GM19328 (cell line): Measurements from ENCODE around the gene KCNQ1.

Source experiments
- ATAC-seq: cut with Tn5 transposase; IDR thresholded peaks from one replicate; pipeline ENCODE4 v1.9.1; 2021; ENCODE audit warnings: mild to moderate bottlenecking, moderate library complexity; ENCODE audit not compliant: unreplicated experiment

The KCNQ1 gene

GRCh38 chr11:2521733-2522630 lies 77.2 kb downstream of the KCNQ1 start:
- ATAC-seq: no peak

- ATAC-seq: no peak
Measured at GRCh38 chr11:2522631-2523255, 77.9 kb downstream of the KCNQ1 start.

- ATAC-seq: no peak
Measured at GRCh38 chr11:2523821-2524391, 79.1 kb downstream of the KCNQ1 start.

- no peak for ATAC-seq
Measured at GRCh38 chr11:2524446-2525165, 79.8 kb downstream of the KCNQ1 start.

GRCh38 chr11:2525166-2525861 lies 80.5 kb downstream of the KCNQ1 start:
- ATAC-seq: no peak

- no peak for ATAC-seq
Measured at GRCh38 chr11:2525941-2526807, 81.4 kb downstream of the KCNQ1 start.

- ATAC-seq: no peak
Measured at GRCh38 chr11:2526808-2527381, 82.1 kb downstream of the KCNQ1 start.

- ATAC-seq: no peak
Measured at GRCh38 chr11:2527621-2528291, 82.9 kb downstream of the KCNQ1 start.

- ATAC-seq: no peak
Measured at GRCh38 chr11:2528301-2529050, 83.7 kb downstream of the KCNQ1 start.

GRCh38 chr11:2529173-2529572 lies 84.4 kb downstream of the KCNQ1 start:
- no peak for ATAC-seq

GRCh38 chr11:2529636-2530035 lies 84.8 kb downstream of the KCNQ1 start:
- ATAC-seq: no peak

- no peak for ATAC-seq
Measured at GRCh38 chr11:2530131-2530854, 85.5 kb downstream of the KCNQ1 start.

GRCh38 chr11:2530855-2531200 lies 86.0 kb downstream of the KCNQ1 start:
- no peak for ATAC-seq

- ATAC-seq: no peak
Measured at GRCh38 chr11:2531277-2531986, 86.6 kb downstream of the KCNQ1 start.

- ATAC-seq: no peak
Measured at GRCh38 chr11:2531987-2532703, 87.3 kb downstream of the KCNQ1 start.
